Ramos (cell line): ENCODE results near the gene MUC21.
"Not testable (repeated sequence)": the region's sequence is repeated elsewhere in the genome, so short reads cannot be mapped to it uniquely, and the experiment has no call there.

Source experiments
- in situ Hi-C: fragments of 300-500 bp; cut with MboI; formaldehyde crosslinking; loops from one replicate; pipeline ENCODE4 v1.14.3; 2022; ENCODE audit warnings: low sequenced_read_pairs; ENCODE audit not compliant: unreplicated experiment

Gene MUC21

DNA sequence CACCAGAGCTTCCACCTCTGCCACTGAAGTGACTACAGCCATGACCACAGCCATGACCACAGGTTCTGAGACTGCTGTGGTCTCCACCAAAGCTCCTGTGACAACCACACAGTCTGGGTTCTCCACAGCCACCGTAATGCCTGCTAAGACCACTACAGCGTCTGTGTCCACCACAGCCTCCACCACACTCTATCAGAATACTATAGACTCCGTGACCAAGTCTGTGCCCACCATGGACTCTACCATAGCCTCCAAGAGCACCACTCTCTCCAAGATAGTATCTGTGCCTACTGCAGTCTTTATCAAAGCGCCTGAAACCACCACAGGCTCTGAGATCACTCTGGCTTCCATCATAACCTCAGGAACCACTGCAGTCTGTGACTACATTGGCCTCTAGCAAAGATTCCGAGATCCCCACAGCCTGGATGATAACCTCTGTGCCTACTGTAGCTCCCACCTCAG, 18.3 kb upstream of the MUC21 start:
- in situ Hi-C loops = no loop called here

DNA sequence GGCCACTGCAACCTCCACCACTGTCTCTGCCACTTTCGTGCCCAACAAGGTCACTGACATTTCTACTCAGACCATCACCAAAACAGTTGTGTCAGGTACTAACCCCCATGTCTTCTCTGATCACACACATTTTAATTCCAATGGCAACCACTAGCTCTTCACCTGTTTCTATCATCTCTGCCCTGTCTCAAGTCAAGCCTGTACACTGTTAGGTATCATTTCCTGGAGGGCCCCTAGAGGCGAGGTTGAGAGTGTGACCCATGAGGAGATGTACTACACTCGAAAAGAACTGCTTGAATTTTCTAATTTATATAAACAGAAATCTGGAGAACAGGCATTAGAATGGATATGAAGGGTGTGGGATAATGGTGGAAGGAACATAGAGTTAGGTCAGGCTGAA, 17.4 kb upstream of the MUC21 start:
- in situ Hi-C loops = no loop called here

DNA sequence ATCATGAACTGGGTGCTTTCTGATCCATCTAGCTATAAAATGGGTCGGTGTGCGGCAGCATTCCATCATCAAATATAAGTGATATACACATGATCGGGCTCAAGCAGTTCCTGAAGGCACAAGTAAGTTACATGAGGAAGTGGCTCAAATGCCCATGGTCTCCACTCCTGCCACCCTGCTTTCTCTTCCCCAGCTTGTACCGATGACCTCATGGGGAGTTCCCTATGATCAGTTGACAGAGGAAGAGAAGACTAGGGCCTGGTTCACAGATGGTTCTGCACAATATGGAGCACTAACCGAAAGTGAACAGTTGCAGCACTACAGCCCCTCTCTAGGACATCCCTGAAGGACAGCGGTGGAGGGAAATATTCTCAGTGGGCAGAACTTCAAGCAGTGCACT, 14.3 kb upstream of the MUC21 start:
- in situ Hi-C loops = not testable (repeated sequence)

DNA sequence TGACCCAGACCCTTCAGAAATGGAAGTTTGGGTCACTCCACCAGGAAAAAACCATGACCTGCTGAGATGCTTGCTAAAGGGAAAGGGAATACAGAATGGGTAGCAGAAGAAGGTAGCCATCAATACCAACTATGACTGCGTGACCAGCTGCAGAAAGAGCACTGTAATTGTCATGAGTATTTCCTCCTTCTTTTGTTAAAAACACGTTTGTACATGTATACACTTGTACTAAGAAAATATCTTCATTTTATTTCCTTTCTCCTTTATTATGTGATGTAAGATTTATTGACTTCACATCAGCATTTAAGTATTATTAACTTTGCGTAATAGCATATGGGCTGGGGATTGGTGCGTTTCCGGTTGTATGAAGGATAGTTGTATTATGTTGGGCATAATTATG, 12.6 kb upstream of the MUC21 start:
- in situ Hi-C loops = no loop called here

DNA sequence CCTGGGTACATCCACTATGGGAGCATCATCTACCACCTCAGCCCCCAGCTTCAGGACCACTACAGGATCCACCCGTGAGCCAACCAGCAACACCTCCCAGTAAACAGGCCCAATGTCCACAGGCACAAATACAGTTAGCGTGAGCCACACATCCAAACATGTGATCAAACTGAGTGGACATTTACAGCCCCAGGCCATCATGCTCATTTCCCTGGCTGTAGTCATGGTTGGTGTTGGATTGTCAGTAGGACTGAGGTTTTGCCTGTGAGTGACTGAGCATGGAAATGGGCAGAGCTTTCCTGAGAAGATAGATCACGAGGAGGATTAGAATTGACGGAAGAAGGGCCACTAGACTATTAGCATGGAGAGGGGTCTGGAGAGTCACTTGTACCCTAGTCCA, 10.7 kb upstream of the MUC21 start:
- in situ Hi-C loops = no loop called here

DNA sequence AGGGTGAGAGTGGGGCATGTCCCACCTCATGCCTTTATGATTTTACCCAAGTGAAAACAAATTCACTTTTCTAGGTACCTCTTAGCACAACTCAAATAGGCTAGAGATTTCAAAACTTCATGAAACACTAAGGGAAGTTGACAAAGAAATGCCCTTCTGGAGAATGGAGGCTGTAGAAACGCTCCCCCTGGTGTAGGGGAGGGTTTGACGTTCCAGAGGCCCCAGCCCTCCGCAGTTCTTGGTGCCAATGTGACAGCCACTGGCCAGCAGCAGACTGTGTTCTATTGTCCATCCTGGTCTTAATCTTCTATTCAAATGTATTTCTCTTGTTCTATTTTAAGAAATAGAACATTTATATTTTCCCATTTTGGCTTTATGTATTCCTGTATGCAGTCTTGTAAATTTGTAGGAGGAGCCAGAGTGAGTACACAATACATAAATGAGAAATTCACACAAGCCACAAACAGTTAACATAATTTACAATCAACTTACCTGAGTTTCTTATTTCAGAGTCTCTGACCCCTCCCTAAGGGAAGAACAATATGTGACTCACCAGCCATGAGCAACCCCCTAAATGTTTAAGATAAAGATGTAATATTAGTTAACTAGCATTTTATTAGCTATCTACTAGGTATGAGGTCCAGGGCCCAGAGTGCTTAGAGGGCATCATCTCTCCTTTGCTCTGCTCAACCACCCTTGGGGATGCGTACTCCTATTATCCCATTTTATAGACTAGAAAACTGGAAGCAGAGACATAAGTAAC, 8.8 kb upstream of the MUC21 start:
- in situ Hi-C loops = no loop called here

DNA sequence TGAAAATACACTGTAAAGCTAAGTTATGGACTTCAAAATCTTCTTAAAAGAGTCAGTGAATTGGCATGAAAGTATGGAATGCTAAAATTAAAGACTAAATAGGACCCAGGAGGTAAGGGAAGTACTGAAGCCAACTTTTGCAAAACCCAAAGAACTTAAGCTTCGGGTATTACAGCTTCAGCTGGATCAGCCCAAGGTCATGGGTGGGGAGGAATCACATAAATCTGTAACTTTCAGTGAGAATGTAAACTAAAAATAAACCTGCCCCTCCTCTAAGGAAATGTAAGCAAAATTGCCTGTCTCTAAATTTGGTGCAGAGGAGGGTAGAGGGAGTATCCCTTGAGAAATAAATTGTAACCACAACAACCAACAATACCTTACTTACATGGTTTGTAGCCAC, 4.4 kb upstream of the MUC21 start:
- in situ Hi-C loops = no loop called here

DNA sequence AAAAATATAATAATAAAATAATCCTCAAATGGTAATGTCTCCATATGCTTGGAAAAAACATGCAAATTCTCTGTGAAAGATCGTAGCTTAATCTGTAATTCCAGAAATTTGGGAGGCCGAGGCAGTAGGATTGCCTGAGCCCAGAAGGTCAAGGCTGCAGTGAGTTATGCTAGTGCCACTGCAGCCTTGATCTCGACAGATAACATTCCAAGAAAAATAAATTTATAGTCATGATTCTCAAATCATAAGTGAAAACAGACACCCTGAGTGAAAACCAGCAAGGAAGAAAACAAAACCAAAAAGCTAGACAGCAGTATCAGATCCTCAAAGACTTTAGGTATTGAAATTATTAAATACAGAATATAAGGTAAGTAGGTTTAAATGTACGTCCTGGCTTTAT, 3.8 kb upstream of the MUC21 start:
- in situ Hi-C loops = no loop called here

DNA sequence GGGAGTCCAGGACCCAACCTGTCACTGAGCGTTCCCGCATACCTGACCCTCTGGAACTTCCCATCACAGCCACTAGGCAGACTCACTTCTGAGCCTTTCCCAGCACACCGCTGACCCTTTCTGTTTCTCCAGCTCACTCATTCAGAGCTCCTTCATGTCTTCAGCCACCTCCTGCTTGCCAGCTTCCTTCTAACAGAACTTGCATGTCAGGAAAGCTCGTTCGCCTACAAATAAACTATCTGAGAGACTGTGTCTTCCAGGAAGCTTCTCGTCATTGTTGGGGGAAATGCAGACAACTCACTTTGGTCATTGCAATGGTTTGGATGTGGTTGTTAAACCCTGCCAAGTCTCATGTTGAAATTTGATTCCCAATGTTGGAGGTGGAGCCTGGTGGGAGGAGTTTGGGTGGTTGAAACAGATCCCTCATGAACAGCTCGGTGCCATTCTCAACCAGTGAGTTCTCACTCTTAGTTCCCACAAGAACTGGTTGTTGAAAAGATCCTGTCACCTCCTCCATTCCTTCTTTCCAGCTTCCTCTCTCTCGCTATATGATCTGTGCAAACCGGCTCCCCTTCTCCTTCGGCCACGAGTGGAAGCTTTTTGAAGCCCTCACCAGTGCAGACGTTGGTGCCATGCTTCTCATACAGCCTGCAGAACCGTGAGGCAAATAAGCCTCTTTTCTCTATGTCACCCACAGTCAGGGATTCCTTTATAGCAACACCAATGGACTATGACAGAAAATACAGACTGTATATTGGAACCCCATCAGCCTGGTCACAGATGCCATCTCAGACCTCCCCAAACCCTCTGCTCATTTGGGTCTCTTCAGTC, 1.4 kb upstream of the MUC21 start:
- in situ Hi-C loops = no loop called here

DNA sequence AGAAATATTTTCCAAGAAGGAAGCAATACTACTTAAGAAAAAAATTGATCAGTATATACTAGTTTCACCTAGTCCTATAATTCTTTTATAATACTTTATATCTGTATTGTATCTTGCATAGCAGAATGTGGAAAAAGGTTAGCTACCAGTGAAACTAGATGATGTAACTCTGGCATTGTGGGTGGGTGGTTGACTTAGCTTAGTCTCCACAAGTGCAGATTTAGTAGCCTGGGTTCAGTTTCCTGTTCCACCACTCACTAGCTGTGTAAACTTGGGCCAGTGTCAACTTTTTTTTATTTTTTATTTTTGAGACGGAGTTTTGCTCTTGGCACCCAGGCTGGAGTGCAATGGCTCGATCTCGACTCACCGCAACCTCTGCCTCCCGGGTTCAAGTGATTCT, 2.0 kb downstream of the MUC21 start:
- in situ Hi-C loops = no loop called here

DNA sequence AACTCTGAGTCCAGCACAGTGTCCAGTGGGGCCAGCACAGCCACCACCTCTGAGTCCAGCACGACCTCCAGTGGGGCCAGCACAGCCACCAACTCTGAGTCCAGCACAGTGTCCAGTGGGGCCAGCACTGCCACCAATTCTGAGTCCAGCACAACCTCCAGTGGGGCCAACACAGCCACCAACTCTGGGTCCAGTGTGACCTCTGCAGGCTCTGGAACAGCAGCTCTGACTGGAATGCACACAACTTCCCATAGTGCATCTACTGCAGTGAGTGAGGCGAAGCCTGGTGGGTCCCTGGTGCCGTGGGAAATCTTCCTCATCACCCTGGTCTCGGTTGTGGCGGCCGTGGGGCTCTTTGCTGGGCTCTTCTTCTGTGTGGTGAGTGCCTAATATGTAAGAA, 3.8 kb downstream of the MUC21 start:
- in situ Hi-C loops = no loop called here

DNA sequence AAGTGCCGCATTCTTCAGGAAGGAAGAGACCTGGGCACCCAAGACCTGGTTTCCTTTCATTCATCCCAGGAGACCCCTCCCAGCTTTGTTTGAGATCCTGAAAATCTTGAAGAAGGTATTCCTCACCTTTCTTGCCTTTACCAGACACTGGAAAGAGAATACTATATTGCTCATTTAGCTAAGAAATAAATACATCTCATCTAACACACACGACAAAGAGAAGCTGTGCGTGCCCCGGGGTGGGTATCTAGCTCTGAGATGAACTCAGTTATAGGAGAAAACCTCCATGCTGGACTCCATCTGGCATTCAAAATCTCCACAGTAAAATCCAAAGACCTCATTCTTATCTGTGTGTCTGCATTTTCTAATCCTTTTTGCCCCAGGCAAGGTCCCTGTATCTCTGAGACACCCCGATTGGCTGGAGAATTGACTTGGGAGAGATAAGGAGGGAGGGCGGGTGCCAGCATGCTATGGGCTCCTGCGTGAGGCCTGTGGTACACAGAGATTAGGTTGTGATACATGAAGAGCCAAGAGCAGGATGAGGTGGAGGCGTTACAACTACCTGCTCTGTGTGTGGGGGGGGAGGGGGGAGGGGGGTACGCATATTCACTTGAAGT, 4.8 kb downstream of the MUC21 start:
- in situ Hi-C loops = no loop called here

DNA sequence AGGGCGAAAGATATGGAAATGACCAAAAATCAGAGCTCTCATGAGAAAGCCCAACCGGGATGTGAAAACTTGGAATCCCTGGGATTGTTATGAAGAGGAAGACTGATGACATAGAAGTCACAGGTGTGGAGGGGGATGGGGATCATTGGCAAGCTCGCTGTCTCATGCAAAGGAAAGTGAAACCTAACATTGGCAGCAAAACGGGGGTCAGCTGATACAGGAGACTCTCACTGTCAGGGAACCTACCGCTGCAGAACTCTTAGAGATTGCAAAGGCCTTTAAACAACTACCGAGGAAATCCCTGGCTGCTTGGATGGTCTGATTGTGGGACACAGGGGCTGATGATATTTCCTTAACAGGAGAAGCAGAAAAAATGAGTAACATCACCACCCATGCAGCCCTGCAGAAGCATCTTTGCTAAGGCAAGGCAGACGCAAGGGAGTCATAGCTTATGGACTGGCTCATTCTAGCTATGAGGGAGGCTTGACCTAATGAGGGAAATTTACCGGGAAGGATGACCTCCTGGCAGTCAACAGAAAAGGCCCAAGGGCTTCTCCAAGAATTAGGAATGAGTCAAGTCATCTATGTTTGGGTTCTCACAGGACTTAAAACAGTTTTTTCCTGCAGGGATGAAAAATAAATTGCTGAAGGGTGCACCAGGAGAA, 7.0 kb downstream of the MUC21 start:
- in situ Hi-C loops = no loop called here

DNA sequence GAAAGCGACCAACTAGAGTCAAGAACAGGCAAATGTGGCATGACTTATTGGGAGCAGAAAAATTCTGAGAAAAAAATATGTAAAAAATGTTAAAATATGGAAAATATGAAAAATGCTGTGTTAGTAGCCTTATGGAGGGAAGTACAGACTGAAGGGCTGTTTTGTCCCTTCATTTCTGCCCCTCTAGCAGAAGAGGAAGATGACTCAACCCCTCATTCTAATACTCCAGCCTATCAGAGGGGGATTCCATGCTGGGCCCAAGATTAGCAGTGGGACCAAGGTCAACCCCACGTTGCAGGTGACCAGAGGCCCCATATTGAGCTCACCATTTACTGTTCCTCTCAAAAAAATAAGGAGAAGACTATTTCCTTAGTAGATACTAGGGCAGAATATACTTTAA, 8.4 kb downstream of the MUC21 start:
- in situ Hi-C loops = no loop called here

DNA sequence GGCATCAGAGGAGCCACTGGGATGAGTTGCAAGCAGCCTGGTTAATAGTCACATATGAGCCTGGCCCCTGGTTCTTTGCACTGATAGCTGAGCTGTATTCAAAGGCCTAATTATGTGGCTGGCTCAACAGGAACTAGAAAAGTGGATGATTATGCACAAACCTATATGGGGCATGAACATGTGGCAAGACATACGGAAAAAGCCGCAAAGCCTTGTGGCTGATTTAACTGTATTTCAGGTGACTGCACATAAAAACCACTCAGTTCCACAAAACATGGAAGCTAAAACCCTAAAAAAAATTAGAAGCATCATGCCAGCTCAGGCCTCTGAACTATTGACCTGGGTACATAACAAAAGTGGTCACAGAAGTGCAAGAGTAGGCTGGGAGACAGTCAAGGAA, 13.8 kb downstream of the MUC21 start:
- in situ Hi-C loops = no loop called here

DNA sequence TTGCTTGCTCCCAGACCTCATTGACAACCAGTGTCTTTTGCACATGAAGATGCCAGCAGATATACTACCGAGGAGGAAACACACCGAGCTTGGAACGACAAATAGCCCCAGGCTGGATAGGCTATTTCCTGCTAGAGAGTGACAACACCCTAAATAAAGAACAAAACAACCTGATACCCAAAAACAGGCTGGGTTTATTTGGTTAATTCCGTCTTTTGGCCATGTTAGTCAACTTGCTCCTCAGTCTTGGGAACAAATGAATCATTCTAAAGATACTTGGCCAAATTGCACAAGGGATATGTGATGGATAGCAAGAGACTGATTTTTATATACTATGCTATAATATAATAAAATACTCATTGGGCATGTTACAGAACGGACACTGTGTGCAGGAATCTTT, 15.3 kb downstream of the MUC21 start:
- in situ Hi-C loops = no loop called here

DNA sequence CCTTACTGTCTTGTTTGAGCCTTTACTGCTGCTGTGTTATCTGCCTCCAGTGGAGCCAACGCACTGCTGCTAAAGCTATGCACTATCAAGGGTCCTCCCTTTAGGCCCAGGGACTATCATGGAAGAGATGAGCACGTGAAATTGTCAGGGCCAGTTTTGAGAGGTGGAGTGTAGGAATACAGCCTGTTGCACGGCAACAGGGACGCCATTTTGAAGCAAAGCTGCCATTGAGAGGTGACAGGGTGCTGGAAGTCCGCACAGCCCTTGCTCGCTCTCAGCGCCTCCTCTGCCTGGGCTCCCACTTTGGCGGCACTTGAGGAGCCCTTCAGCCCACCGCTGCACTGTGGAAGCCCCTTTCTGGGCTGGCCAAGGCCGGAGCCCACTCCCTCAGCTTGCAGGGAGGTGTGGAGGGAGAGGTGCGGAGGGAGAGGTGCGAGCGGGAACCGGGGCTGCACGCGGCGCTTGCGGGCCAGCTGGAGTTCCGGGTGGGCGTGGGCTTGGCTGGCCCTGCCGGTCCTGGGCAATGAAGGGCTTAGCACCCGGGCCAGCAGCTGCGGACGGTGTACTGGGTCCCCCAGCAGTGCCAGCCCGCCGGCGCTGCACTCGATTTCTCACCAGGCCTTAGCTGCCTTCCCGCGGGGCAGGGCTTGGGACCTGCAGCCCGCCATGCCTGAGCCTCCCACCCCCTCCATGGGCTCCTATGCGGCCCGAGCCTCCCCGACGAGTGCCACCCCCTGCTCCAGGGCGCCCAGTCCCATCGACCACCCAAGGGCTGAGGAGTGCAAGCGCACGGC, 16.7 kb downstream of the MUC21 start:
- in situ Hi-C loops = not testable (repeated sequence)

DNA sequence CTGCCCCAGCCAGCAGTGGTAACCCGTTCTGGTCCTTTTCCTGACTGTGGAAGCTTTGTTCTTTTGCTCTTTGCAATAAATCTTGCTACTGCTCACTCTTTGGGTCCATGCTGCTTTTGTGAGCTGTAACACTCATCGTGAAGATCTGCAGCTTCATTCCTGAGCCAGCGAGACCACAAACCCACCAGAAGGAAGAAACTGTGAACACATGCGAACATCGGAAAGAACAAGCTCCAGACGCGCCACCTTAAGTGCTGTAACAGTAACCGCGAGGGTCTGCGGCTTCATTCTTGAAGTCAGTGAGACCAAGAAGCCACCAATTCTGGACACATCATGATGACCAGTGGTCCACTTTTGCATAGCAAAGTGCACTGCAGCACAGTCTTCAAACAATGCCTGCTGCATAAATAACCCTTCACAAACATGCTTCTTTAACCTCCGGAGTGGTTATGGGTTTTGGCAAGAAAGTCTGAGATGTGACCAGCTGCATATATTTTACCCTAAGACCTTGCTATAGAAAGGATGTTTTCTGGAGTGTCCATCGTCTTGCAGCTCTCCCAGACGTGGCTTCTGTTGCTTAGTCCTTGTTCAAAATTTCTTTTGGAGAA, 17.9 kb downstream of the MUC21 start:
- in situ Hi-C loops = no loop called here

DNA sequence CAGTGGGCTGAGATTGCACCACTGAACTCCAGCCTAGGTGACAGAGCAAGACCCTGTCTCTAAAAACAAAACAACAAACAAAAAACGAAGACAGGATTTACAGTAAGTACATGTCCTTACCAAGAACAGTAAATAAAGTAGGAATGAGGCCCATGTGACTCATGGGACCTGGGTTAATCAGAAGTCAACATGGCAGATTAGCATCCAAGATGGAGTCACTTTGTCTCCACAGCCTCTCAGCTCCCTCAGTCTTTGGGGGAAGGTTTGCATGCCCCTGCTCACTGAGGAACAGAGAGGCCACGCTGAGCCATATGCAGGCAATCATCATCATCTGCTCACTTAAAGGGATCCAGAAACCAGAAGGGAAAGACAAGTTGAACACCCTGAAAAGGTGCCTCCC, 19.0 kb downstream of the MUC21 start:
- in situ Hi-C loops = no loop called here

DNA sequence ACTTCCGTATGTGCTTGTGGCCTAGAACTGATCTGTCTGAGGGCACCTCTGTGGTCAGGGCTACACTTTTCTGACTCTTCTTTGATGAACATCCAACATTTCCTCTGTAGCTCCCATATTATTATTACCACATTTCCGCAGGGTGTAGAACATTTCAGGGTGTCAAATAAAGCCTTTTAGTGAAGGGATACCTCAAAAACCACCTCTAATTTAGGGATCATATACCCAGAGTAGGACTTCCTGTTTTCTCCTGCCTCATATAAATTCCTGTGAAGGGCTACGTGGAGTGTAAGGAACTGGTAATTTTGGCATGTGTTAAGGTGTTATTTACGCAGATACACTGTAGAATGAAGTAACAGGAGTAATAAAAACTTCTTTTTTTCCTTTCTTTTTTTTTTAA, 21.3 kb downstream of the MUC21 start:
- in situ Hi-C loops = no loop called here
